Measurements from ENCODE around the gene SYT9. TPM values are rescaled to one million over a fixed set of nuclear protein-coding genes. Genes with fewer than 3 reads are reported as not detected.
A peak's percentile ranks its signal among the peaks of the same experiment; 100 is the strongest.

The SYT9 gene
- total RNA-seq, 1 donor from 2014 or later = 0.07 TPM

GRCh38 chr11:7250166-7250565 lies 1.5 kb upstream of the SYT9 start:
- H3K4me1 Mint-ChIP-seq (ENCODE audit: low read depth) = peaks cover 2% of the 10 kb centered on the region
- DNase-seq (ENCODE audit: low spot score) = no peak
- peaks cover 15% of the 10 kb centered on the region for H3K9me3 Mint-ChIP-seq (ENCODE audit: low read depth)
- no peak overlapping the region for H3K27ac Mint-ChIP-seq (ENCODE audit: unreplicated experiment)
- H3K27me3 Mint-ChIP-seq (ENCODE audit: low read depth) = peaks cover 40% of the 10 kb centered on the region
- no peak overlapping the region for H3K4me3 Mint-ChIP-seq (ENCODE audit: unreplicated experiment)
- no peak for TF ChIP-seq CTCF (IDR thresholded peaks at IDR 0.05)
- peaks cover 1% of the 10 kb centered on the region for H3K36me3 Mint-ChIP-seq (ENCODE audit: low read depth)

- peak overlapping the region; percentile 63 for H3K4me3 Mint-ChIP-seq (ENCODE audit: unreplicated experiment)
- H3K36me3 Mint-ChIP-seq (ENCODE audit: low read depth) = peaks cover 1% of the 10 kb centered on the region
- H3K9me3 Mint-ChIP-seq (ENCODE audit: low read depth) = peaks cover 15% of the 10 kb centered on the region
- peaks cover 49% of the 10 kb centered on the region for H3K27me3 Mint-ChIP-seq (ENCODE audit: low read depth)
- no peak for TF ChIP-seq CTCF (IDR thresholded peaks at IDR 0.05)
- peak; percentile 71 for DNase-seq (ENCODE audit: low spot score)
- H3K4me1 Mint-ChIP-seq (ENCODE audit: low read depth) = peaks cover 2% of the 10 kb centered on the region
- no peak overlapping the region for H3K27ac Mint-ChIP-seq (ENCODE audit: unreplicated experiment)
Measured at GRCh38 chr11:7251487-7251835, 243 bp upstream of the SYT9 start.

- H3K36me3 Mint-ChIP-seq (ENCODE audit: low read depth) = peaks cover 1% of the 10 kb centered on the region
- H3K4me3 Mint-ChIP-seq (ENCODE audit: unreplicated experiment) = peak overlapping the region; percentile 63
- H3K4me1 Mint-ChIP-seq (ENCODE audit: low read depth) = peaks cover 2% of the 10 kb centered on the region
- H3K27ac Mint-ChIP-seq (ENCODE audit: unreplicated experiment) = no peak overlapping the region
- TF ChIP-seq CTCF (IDR thresholded peaks at IDR 0.05) = no peak
- DNase-seq (ENCODE audit: low spot score) = peak; percentile 89
- H3K9me3 Mint-ChIP-seq (ENCODE audit: low read depth) = peaks cover 13% of the 10 kb centered on the region
- H3K27me3 Mint-ChIP-seq (ENCODE audit: low read depth) = peaks cover 53% of the 10 kb centered on the region
Measured at GRCh38 chr11:7252683-7253213, 1.0 kb downstream of the SYT9 start.

- DNase-seq (ENCODE audit: low spot score) = no peak
Measured at GRCh38 chr11:7253800-7254199, 2.1 kb downstream of the SYT9 start.

GRCh38 chr11:7254731-7255291 lies 3.1 kb downstream of the SYT9 start:
- Mint-ChIP-seq H3K9me3 (ENCODE audit: low read depth) (no peaks in the 10 kb centered on the region), H3K27ac (ENCODE audit: unreplicated experiment) (no peak overlapping the region), H3K4me1 (ENCODE audit: low read depth) (peaks cover 2% of the 10 kb centered on the region), H3K27me3 (ENCODE audit: low read depth) (peaks cover 45% of the 10 kb centered on the region), H3K4me3 (ENCODE audit: unreplicated experiment) (no peak overlapping the region), H3K36me3 (ENCODE audit: low read depth) (no peaks in the 10 kb centered on the region)
- TF ChIP-seq CTCF (IDR thresholded peaks at IDR 0.05) = no peak
- DNase-seq (ENCODE audit: low spot score) = no peak

More at GRCh38 chr11:7253800-7254199, 2.1 kb downstream of the SYT9 start:
- Mint-ChIP-seq H3K27ac (ENCODE audit: unreplicated experiment) (no peak overlapping the region), H3K4me1 (ENCODE audit: low read depth) (peaks cover 2% of the 10 kb centered on the region), H3K4me3 (ENCODE audit: unreplicated experiment) (no peak overlapping the region), H3K27me3 (ENCODE audit: low read depth) (peaks cover 49% of the 10 kb centered on the region), H3K36me3 (ENCODE audit: low read depth) (no peaks in the 10 kb centered on the region), H3K9me3 (ENCODE audit: low read depth) (peaks cover 2% of the 10 kb centered on the region)
- no peak for TF ChIP-seq CTCF (IDR thresholded peaks at IDR 0.05)
